PFSK-1 (cell line): ENCODE measurements around the gene FAM229A.

Experiments
- POLR2AphosphoS5 ChIP-seq: IDR thresholded peaks from 2 replicates; pipeline ENCODE4 v1.6.1; 2012; ENCODE audit warnings: low read depth, mild to moderate bottlenecking, control low read depth, low read length, moderate library complexity
- SIN3A ChIP-seq: IDR thresholded peaks from 2 replicates; pipeline ENCODE4 v1.6.1; 2012; ENCODE audit warnings: mild to moderate bottlenecking, low read length, moderate library complexity, borderline replicate concordance; ENCODE audit not compliant: insufficient read depth
- TAF1 ChIP-seq: IDR thresholded peaks from 2 replicates; pipeline ENCODE4 v1.6.1; 2012; ENCODE audit warnings: low read length, control low read depth, borderline replicate concordance; ENCODE audit not compliant: insufficient read depth
- TF ChIP-seq, protein P1 (sequence below), 2 experiments: IDR thresholded peaks; 2 replicates each; pipeline versions ENCODE4 v1.6.1 to v1.8.0; 2011 to 2012; ENCODE audit warnings: low read depth in 2 of 2, low read length in 2 of 2, control low read depth in 1 of 2, inconsistent platforms in 1 of 2, mild to moderate bottlenecking in 1 of 2, moderate library complexity in 1 of 2; ENCODE audit not compliant: insufficient read depth in 1 of 2

DNA sequence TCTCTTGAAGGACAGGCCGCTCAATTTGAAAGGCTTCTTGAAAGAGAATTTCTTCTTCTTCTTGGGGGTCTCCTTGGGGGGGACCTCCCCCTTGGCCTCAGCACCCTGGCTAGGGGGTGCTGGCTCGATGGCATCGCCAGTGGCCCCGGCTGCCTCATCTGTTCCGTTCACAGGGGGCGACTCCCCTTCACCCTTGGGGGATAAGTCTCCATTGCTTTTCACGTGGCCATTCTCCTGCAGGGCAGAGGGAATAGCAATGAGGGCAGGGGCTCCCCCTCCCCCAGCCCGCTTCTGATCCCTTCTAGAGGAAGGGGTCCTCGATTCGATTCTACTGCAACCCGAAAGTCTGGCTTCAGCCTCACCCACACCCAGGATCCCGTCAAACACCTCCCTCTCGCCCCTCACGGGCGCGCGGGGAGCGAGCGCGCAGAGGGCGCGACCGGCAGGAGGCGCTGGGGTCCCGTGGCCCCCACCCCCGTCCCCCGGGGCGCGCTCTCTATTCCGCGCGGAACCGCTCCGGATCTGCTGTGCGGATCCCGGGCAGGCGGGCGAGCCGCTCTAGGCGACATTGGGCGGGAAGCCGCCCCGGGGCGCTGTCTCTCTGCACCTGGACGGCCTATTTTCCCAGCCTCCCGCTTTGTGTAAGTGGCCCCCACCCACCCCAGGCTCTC, 27.3 kb downstream of the FAM229A start:
- TF ChIP-seq POLR2AphosphoS5 (no peak), SIN3A (no peak), TAF1 (no peak)
- TF ChIP-seq, protein P1, sequence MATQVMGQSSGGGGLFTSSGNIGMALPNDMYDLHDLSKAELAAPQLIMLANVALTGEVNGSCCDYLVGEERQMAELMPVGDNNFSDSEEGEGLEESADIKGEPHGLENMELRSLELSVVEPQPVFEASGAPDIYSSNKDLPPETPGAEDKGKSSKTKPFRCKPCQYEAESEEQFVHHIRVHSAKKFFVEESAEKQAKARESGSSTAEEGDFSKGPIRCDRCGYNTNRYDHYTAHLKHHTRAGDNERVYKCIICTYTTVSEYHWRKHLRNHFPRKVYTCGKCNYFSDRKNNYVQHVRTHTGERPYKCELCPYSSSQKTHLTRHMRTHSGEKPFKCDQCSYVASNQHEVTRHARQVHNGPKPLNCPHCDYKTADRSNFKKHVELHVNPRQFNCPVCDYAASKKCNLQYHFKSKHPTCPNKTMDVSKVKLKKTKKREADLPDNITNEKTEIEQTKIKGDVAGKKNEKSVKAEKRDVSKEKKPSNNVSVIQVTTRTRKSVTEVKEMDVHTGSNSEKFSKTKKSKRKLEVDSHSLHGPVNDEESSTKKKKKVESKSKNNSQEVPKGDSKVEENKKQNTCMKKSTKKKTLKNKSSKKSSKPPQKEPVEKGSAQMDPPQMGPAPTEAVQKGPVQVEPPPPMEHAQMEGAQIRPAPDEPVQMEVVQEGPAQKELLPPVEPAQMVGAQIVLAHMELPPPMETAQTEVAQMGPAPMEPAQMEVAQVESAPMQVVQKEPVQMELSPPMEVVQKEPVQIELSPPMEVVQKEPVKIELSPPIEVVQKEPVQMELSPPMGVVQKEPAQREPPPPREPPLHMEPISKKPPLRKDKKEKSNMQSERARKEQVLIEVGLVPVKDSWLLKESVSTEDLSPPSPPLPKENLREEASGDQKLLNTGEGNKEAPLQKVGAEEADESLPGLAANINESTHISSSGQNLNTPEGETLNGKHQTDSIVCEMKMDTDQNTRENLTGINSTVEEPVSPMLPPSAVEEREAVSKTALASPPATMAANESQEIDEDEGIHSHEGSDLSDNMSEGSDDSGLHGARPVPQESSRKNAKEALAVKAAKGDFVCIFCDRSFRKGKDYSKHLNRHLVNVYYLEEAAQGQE (IDR thresholded peaks at IDR 0.05; ENCODE audit: insufficient read depth in 1 of 2, low read depth in 2 of 2, low read length in 2 of 2): no peak
